ENCODE data around the gene P2RX4. TPM values are rescaled to one million over a fixed set of nuclear protein-coding genes. Genes with fewer than 3 reads are reported as not detected.

The P2RX4 gene
- total RNA-seq, 1 experiment from 2014 or later = 8.1 TPM

DNA sequence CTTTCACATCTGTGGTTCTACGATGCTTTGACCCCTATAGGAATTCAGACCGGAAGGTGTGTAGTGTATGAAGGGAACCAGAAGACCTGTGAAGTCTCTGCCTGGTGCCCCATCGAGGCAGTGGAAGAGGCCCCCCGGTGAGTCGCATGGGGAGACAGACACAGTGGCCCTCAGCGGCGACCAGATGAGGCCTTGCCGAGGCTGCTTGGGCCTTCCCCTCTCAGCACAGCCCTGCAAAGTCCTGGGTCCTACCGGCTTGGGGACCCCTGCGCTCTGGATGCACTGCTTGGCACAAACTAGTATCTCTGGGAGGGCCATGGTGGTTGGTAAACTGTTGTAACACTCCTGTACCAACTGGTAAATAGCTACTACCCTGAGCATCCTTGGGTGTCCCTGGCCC, 47.5 kb upstream of the P2RX4 start:
- Histone ChIP-seq H3K9me3 (ENCODE audit: control insufficient read depth, low read depth, low read length) (no peaks in the 10 kb centered on the region), H3K79me1 (ENCODE audit: insufficient read depth, low read depth, low read length, poor library complexity, severe bottlenecking) (no peaks in the 10 kb centered on the region), H3K27ac (ENCODE audit: insufficient read length, low read depth, low read length) (no peak overlapping the region), H2AFZ (ENCODE audit: low read length) (no peak overlapping the region), H4K20me1 (ENCODE audit: control insufficient read depth, insufficient read depth, insufficient read length) (no peaks in the 10 kb centered on the region), H3K18ac (ENCODE audit: insufficient read length, low read depth, low read length) (no peak overlapping the region), H2BK5ac (ENCODE audit: insufficient read length, low read length) (no peak overlapping the region), H3K56ac (ENCODE audit: insufficient read length, low read depth, low read length) (no peak overlapping the region), H3K23ac (ENCODE audit: insufficient read length, low read depth, low read length) (no peak overlapping the region), H3K4me1 (ENCODE audit: insufficient read depth, low read length) (no peaks in the 10 kb centered on the region), H3K4ac (ENCODE audit: low read depth, low read length) (no peak overlapping the region), H2AK5ac (ENCODE audit: insufficient read length, low read length) (no peak overlapping the region), H2BK120ac (ENCODE audit: low read depth, low read length, poor library complexity, severe bottlenecking) (no peak overlapping the region), H3K27me3 (ENCODE audit: insufficient read depth, low read length) (no peaks in the 10 kb centered on the region), H3T11ph (ENCODE audit: low read length) (no peak overlapping the region), H3K79me2 (ENCODE audit: insufficient read depth, low read length) (no peaks in the 10 kb centered on the region), H2BK12ac (ENCODE audit: insufficient read length, low read depth, low read length) (no peak overlapping the region), H3K14ac (ENCODE audit: insufficient read depth, low read length) (no peak overlapping the region), H4K8ac (replicated peaks; ENCODE audit: insufficient read length, low read depth, low read length) (no peak overlapping the region), H2BK20ac (ENCODE audit: low read depth, low read length, poor library complexity, severe bottlenecking) (no peak overlapping the region), H3K4me2 (ENCODE audit: insufficient read depth, insufficient read length, low read length) (no peak overlapping the region), H4K5ac (ENCODE audit: insufficient read length, low read depth, low read length) (no peak overlapping the region), H2BK15ac (ENCODE audit: low read depth, low read length) (no peak overlapping the region), H3K23me2 (ENCODE audit: insufficient read length, low read depth, low read length, poor library complexity, severe bottlenecking) (no peaks in the 10 kb centered on the region), H3K9ac (ENCODE audit: extremely low read depth, insufficient read length, low read length) (no peak overlapping the region), H4K91ac (ENCODE audit: insufficient read length, low read depth, low read length) (no peak overlapping the region)
- no peak for DNase-seq
- peaks cover 6% of the 10 kb centered on the region; the same call in 1 of the 2 replicates for H3K27me3 Mint-ChIP-seq (ENCODE audit: low read depth)
- TF ChIP-seq, protein P1, sequence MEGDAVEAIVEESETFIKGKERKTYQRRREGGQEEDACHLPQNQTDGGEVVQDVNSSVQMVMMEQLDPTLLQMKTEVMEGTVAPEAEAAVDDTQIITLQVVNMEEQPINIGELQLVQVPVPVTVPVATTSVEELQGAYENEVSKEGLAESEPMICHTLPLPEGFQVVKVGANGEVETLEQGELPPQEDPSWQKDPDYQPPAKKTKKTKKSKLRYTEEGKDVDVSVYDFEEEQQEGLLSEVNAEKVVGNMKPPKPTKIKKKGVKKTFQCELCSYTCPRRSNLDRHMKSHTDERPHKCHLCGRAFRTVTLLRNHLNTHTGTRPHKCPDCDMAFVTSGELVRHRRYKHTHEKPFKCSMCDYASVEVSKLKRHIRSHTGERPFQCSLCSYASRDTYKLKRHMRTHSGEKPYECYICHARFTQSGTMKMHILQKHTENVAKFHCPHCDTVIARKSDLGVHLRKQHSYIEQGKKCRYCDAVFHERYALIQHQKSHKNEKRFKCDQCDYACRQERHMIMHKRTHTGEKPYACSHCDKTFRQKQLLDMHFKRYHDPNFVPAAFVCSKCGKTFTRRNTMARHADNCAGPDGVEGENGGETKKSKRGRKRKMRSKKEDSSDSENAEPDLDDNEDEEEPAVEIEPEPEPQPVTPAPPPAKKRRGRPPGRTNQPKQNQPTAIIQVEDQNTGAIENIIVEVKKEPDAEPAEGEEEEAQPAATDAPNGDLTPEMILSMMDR (conservative IDR thresholded peaks at IDR 0.05) = no peak
- H3K4me3 Mint-ChIP-seq = no peak overlapping the region
- no peaks in the 10 kb centered on the region; a peak in 1 of 5 replicates for H3K9me3 Mint-ChIP-seq
- no CpG with 5 or more reads among the region's 10 CpGs for WGBS (ENCODE audit: extremely low coverage, insufficient read length, low lambda C conversion rate)
- H3K27ac Mint-ChIP-seq = no peak overlapping the region
- no peaks in the 10 kb centered on the region for H3K4me1 Mint-ChIP-seq
- H3K36me3 Mint-ChIP-seq (ENCODE audit: insufficient read depth in 1 of 3, low read depth in 3 of 3) = peaks cover 0 to 4% (median 0%) of the 10 kb centered on the region in 3 experiments; a peak in 2 of 7 replicates

Measured in H9 (cell line).